ENCODE results near the gene JARID2. TPM values are rescaled to one million over a fixed set of nuclear protein-coding genes. Genes with fewer than 3 reads are reported as not detected.

The JARID2 gene
- total RNA-seq, 1 donor from 2014 or later: 24.2 TPM

GRCh38 chr6:15324427-15324985 is 78.6 kb downstream of the JARID2 start:
- H3K79me2 ChIP-seq (ENCODE audit: insufficient read depth, low read length): peaks cover 90% of the 10 kb centered on the region

GRCh38 chr6:15325540-15325955 is 79.7 kb downstream of the JARID2 start:
- Histone ChIP-seq H3K4me1 (ENCODE audit: insufficient read depth, low read length) (peaks cover 45% of the 10 kb centered on the region), H4K20me1 (ENCODE audit: insufficient read depth, low read length) (peaks cover 90% of the 10 kb centered on the region), H2AFZ (ENCODE audit: low read depth, low read length) (no peak overlapping the region), H3K9ac (ENCODE audit: low read length) (no peak overlapping the region), H3K36me3 (ENCODE audit: insufficient read depth, low read length) (no peaks in the 10 kb centered on the region), H3K9me3 (ENCODE audit: insufficient read depth, low read depth, low read length) (no peaks in the 10 kb centered on the region), H3K4me3 (ENCODE audit: insufficient read depth, low read depth, low read length) (no peak overlapping the region), H3K27ac (ENCODE audit: low read depth, low read length) (no peak overlapping the region), H3K27me3 (ENCODE audit: insufficient read depth, low read length) (no peaks in the 10 kb centered on the region), H3K79me2 (ENCODE audit: insufficient read depth, low read length) (peaks cover 85% of the 10 kb centered on the region), H3K4me2 (ENCODE audit: low read length) (no peak overlapping the region)
- Mint-ChIP-seq H3K27me3 (ENCODE audit: low read depth, unreplicated experiment) (no peaks in the 10 kb centered on the region), H3K27ac (ENCODE audit: unreplicated experiment) (no peak overlapping the region), H3K4me1 (ENCODE audit: low read depth, unreplicated experiment) (peaks cover 48% of the 10 kb centered on the region), H3K9me3 (ENCODE audit: unreplicated experiment) (no peaks in the 10 kb centered on the region), H3K36me3 (ENCODE audit: low read depth, unreplicated experiment) (peaks cover 2% of the 10 kb centered on the region), H3K4me3 (ENCODE audit: unreplicated experiment) (no peak overlapping the region)
- FAIRE-seq: no peak
- TF ChIP-seq CTCF (IDR thresholded peaks at IDR 0.05; ENCODE audit: insufficient read depth, low read depth, low read length) (no peak), EZH2 (IDR thresholded peaks at IDR 0.05; ENCODE audit: insufficient read depth, low read length) (no peak)
- no peak for DNase-seq (ENCODE audit: low read depth)

More at GRCh38 chr6:15324427-15324985, 78.6 kb downstream of the JARID2 start:
- H3K4me1 ChIP-seq (ENCODE audit: insufficient read depth, low read length): peaks cover 34% of the 10 kb centered on the region
- H3K36me3 ChIP-seq (ENCODE audit: insufficient read depth, low read length): no peaks in the 10 kb centered on the region
- Mint-ChIP-seq H3K9me3 (ENCODE audit: unreplicated experiment) (peaks cover 1% of the 10 kb centered on the region), H3K4me3 (ENCODE audit: unreplicated experiment) (no peak overlapping the region), H3K4me1 (ENCODE audit: low read depth, unreplicated experiment) (peaks cover 41% of the 10 kb centered on the region), H3K36me3 (ENCODE audit: low read depth, unreplicated experiment) (peaks cover 2% of the 10 kb centered on the region), H3K27me3 (ENCODE audit: low read depth, unreplicated experiment) (no peaks in the 10 kb centered on the region), H3K27ac (ENCODE audit: unreplicated experiment) (no peak overlapping the region)
- FAIRE-seq: no peak
- H3K9me3 ChIP-seq (ENCODE audit: insufficient read depth, low read depth, low read length): no peaks in the 10 kb centered on the region
- no peak overlapping the region for H3K27ac ChIP-seq (ENCODE audit: low read depth, low read length)
- no peak overlapping the region for H3K4me2 ChIP-seq (ENCODE audit: low read length)
- H3K9ac ChIP-seq (ENCODE audit: low read length): no peak overlapping the region
- no peak for TF ChIP-seq EZH2 (IDR thresholded peaks at IDR 0.05; ENCODE audit: insufficient read depth, low read length)
- TF ChIP-seq CTCF (IDR thresholded peaks at IDR 0.05; ENCODE audit: insufficient read depth, low read depth, low read length): no peak
- peaks cover 87% of the 10 kb centered on the region for H4K20me1 ChIP-seq (ENCODE audit: insufficient read depth, low read length)
- H3K27me3 ChIP-seq (ENCODE audit: insufficient read depth, low read length): no peaks in the 10 kb centered on the region
- no peak overlapping the region for H2AFZ ChIP-seq (ENCODE audit: low read depth, low read length)
- no peak for DNase-seq (ENCODE audit: low read depth)
- H3K4me3 ChIP-seq (ENCODE audit: insufficient read depth, low read depth, low read length): no peak overlapping the region

- Mint-ChIP-seq H3K36me3 (ENCODE audit: low read depth, unreplicated experiment) (peaks cover 2% of the 10 kb centered on the region), H3K27ac (ENCODE audit: unreplicated experiment) (no peak overlapping the region), H3K4me1 (ENCODE audit: low read depth, unreplicated experiment) (peaks cover 51% of the 10 kb centered on the region), H3K27me3 (ENCODE audit: low read depth, unreplicated experiment) (no peaks in the 10 kb centered on the region), H3K4me3 (ENCODE audit: unreplicated experiment) (no peak overlapping the region), H3K9me3 (ENCODE audit: unreplicated experiment) (no peaks in the 10 kb centered on the region)
- Histone ChIP-seq H3K4me1 (ENCODE audit: insufficient read depth, low read length) (peaks cover 51% of the 10 kb centered on the region), H2AFZ (ENCODE audit: low read depth, low read length) (no peak overlapping the region), H3K4me3 (ENCODE audit: insufficient read depth, low read depth, low read length) (no peak overlapping the region), H3K79me2 (ENCODE audit: insufficient read depth, low read length) (peaks cover 85% of the 10 kb centered on the region), H4K20me1 (ENCODE audit: insufficient read depth, low read length) (peaks cover 91% of the 10 kb centered on the region), H3K9me3 (ENCODE audit: insufficient read depth, low read depth, low read length) (no peaks in the 10 kb centered on the region), H3K27ac (ENCODE audit: low read depth, low read length) (no peak overlapping the region), H3K9ac (ENCODE audit: low read length) (no peak overlapping the region), H3K4me2 (ENCODE audit: low read length) (no peak overlapping the region), H3K27me3 (ENCODE audit: insufficient read depth, low read length) (no peaks in the 10 kb centered on the region), H3K36me3 (ENCODE audit: insufficient read depth, low read length) (no peaks in the 10 kb centered on the region)
- DNase-seq (ENCODE audit: low read depth) (no peak), FAIRE-seq (no peak)
- TF ChIP-seq CTCF (IDR thresholded peaks at IDR 0.05; ENCODE audit: insufficient read depth, low read depth, low read length) (no peak), EZH2 (IDR thresholded peaks at IDR 0.05; ENCODE audit: insufficient read depth, low read length) (no peak)
Measured at GRCh38 chr6:15326067-15326614, 80.3 kb downstream of the JARID2 start.
